Choroid plexus epithelial cell (primary cell): ENCODE results near the gene ACAD11.

Experiments used
- DNase-seq: peaks from one replicate; pipeline ENCODE4 v3.0.0-alpha.2; 2010; ENCODE audit warnings: low read depth
- H3K4me3 ChIP-seq: 2 replicates; pipeline ENCODE4 v1.5.1; 2011; ENCODE audit warnings: low read depth, mild to moderate bottlenecking, control low read depth, low read length, moderate library complexity
- TF ChIP-seq, protein P1 (sequence below): conservative IDR thresholded peaks from 2 replicates; pipeline ENCODE4 v1.5.1; 2011; ENCODE audit warnings: low read depth, mild to moderate bottlenecking, control low read depth, inconsistent platforms, low read length, moderate library complexity

ACAD11 gene

DNA sequence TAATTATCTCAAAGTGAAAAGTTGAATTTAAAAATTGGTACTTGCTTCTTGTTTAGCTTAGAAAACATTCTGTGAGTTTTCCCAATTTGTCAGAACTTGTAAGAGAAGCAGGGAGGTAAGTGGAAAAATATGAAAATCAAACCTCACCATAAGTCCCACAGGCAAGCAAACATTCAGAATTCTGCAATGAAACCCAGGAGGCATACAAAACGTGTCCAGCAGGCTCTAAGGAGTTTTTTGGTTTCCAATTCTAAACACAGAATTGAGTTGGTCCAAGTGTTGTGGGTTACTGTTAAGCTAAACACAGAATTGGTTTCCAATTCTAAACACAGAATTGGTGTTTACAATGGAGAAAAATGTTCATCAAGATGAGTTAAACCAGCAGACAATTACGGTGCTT is 89.6 kb downstream of the ACAD11 start:
- TF ChIP-seq, protein P1, sequence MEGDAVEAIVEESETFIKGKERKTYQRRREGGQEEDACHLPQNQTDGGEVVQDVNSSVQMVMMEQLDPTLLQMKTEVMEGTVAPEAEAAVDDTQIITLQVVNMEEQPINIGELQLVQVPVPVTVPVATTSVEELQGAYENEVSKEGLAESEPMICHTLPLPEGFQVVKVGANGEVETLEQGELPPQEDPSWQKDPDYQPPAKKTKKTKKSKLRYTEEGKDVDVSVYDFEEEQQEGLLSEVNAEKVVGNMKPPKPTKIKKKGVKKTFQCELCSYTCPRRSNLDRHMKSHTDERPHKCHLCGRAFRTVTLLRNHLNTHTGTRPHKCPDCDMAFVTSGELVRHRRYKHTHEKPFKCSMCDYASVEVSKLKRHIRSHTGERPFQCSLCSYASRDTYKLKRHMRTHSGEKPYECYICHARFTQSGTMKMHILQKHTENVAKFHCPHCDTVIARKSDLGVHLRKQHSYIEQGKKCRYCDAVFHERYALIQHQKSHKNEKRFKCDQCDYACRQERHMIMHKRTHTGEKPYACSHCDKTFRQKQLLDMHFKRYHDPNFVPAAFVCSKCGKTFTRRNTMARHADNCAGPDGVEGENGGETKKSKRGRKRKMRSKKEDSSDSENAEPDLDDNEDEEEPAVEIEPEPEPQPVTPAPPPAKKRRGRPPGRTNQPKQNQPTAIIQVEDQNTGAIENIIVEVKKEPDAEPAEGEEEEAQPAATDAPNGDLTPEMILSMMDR: no peak
- no peak overlapping the region for H3K4me3 ChIP-seq
- DNase-seq: no peak

DNA sequence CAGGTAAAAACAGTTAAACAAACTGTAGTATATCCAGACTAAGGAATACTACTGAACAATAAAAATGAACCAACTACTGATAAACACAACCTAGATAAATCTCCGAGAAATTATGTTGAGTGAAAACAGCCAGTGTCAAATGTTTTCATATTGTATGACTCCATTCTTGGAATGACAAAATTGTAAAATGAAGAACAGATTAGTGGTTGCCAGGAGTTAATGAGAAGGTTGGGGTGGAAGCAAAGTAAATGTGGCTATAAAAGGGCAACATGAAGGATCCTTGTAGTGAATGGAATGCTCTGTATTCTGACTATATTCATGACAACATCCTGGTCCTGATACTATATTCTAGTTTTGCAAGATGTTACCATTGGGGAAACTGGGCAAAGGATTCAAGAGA is 90.0 kb downstream of the ACAD11 start:
- no peak overlapping the region for H3K4me3 ChIP-seq
- DNase-seq: no peak
- TF ChIP-seq, protein P1: no peak

DNA sequence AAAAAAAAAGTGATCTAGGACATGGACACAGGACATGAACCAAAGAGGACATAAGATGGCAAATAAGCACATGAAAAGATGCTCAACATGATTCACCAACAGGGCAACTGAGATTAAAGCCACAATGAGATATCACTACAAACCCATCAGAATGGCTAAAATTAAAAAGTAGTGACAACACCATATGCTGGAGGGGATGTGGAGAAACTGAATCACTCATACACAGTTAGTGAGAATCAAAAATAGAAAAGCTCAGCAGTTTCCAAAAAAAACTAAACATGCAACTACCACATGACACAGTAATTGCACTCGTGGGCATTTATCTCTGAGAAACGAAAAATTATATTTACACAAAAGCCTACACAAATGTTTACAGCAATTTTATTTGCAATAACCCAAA is 90.5 kb downstream of the ACAD11 start:
- no peak overlapping the region for H3K4me3 ChIP-seq
- TF ChIP-seq, protein P1: no peak
- no peak for DNase-seq

DNA sequence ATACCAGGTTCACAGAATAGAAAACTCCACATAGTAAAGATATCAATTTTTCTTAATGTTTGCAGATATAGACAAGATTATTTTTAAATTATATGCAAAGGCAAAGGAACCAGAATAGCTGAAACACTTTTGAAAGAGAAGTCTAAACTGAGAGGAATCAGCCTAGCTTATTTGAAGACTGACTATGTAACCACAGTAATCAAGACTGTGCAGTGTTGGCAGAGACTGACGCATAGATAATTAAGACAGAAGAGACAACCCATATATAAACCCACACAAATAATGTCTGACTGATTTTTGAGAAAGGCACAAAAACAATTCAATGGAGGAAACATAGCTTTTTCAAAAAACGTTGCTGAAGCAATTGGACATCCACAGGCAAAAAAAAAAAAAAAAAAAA is 91.2 kb downstream of the ACAD11 start:
- H3K4me3 ChIP-seq: no peak overlapping the region
- TF ChIP-seq, protein P1: no peak
- no peak for DNase-seq

DNA sequence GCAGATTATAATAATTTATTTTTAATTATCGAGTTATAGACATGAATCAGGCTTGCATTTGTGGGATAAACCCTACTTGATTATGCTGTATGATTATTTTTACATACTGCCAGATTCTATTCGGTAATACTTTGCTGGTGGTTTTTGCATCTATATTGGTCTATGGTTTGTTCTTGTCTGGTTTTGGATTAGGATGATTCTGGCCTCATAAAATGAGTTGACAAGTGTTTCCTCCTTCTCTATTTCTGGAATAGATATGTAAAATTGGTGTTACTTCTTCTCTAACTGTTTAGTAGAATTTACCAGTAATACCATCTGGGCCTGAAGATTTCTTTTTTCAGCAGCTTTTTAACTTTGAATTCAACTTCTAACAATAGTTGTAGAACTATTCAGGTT is 95.5 kb downstream of the ACAD11 start:
- TF ChIP-seq, protein P1: no peak
- no peak for DNase-seq
- H3K4me3 ChIP-seq: no peak overlapping the region

DNA sequence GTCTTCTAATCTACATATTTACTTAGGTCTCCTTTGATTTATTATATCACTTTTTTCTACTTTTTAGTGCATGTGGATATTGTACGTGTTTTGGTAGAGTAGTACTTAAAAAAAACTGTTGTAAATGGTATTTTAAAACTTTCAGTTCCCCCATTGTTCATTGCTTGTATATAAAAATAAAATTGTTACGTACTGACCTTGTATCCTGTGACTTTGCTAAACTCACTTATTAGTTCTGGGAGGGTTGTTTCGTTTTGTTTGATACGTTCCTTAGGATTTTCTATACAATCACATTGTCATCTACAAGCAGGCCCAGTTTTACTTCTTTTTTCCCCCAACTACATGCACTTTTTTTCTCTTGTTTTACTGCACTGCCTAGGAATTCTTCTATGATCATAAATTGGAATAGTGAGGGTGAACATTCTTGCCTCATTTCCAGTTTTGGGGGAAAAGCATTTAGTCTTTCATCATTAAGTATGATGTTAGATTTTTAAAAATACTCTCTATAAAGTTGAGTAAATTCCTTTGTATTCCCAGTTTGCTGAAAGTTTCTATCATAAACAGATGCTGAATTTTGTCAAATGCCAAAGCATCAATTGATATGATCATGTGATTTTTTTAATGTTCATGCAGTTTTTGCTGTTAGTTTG is 96.1 kb downstream of the ACAD11 start:
- H3K4me3 ChIP-seq: no peak overlapping the region
- TF ChIP-seq, protein P1: no peak
- no peak for DNase-seq

DNA sequence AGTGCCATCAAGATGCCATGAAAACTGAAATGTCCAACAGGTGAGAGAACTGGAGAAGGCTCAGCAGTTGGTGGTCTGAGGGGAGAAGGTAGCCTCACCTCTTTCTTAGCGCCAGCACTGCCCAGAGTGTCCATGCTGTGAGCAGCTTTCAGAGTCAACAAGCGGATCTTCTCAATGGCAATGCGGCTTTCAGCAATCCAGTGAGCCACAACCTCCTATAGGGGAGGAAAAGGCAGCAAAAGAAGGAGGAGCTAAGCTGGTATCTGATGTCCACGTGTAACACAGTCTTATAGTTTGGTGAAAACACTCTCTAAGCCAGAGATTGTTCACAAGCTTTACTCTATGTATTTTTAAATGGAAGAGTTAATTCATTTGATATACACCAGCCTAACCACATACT is 98.6 kb downstream of the ACAD11 start:
- H3K4me3 ChIP-seq: no peak overlapping the region
- no peak for DNase-seq
- TF ChIP-seq, protein P1: no peak
